ENCODE measurements around the gene ARL4A.
A peak's percentile ranks its signal among the peaks of the same experiment; 100 is the strongest.
"Not testable (repeated sequence)": the region's sequence is repeated elsewhere in the genome, so short reads cannot be mapped to it uniquely, and the experiment has no call there.

ARL4A gene

DNA sequence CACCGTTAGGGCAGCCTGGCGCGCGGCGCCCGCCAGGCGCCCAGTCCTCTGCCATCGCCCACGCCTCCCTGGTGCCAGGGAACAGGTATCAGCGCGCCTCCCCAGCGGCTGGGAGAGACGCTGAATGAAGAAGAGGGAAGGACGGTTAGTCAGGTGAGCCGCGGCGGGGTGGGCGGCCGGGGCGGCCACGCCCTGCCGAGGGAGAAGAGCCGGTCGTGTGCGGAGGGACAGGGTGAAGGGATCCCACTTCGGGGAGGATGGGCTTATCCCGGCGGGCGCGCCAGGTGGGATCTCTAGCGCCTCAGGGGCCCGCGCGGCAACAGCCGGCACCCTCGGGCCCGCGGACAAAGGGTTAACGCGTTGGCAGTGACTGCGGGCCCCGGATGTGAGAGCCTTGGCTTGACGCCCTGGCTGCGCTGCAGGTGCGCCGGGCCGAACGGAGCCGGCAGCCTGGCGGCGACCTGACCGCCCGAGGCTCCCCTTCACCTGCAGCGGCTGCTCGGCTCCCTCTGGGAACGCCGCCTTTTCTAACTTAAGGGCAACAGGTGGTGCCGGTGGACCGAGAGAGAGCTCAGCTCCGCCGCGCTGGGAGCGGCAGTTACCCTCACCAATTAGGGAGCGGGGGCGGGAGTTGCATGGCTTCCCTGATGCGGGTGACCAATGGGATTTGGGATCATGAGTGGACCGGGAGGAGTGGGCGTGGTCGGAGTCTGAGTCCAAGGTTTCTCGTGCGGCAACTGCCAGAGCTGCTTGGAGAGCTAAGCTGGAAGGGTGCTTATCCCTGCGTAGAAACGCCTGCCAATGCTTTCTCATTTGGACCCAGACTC lies at the start of gene ARL4A:
TSS of gene ARL4A (plus strand) at position 743 of the 827 bp plus-strand sequence. CDS start 622 bp downstream, outside the sequence.
- DNase-seq, result peak; percentile 48 to 85

DNA sequence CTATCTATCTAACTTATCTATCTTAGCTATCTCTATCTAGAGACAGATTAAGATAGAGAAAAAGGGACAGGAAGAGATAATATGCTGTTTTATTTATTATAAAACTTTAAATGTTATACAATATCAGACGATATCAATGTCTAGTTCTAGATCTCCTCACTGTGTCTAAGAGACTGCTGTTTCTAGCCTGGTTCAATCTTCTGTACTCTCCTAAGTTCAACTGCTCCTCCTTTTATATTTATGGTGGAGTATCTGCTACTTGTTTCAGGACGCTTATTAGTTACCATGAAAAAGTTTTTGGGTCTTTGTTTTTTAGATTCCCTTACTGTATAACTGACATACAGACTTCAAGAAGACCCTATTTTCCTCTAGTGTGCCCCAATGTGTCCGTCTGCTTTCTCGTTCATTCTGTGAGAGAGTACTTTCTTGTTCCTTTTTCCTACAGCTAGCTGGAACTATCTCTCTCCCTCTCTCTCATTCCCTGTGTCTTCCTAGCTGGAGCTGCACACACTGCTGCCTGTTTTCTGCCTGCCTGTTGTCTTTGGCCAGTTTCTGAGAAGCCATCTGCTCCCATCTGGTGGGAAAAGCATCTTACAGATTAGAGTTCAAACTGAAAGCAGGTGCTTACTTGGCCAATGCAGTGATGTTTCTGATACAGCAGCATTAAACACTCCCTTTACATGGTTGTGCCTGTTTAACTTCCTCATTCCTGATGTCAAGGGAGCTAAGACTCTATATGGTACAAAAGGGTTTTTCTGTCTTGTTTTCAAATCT lies 49.4 kb upstream of the ARL4A start:
- no peak for DNase-seq

DNA sequence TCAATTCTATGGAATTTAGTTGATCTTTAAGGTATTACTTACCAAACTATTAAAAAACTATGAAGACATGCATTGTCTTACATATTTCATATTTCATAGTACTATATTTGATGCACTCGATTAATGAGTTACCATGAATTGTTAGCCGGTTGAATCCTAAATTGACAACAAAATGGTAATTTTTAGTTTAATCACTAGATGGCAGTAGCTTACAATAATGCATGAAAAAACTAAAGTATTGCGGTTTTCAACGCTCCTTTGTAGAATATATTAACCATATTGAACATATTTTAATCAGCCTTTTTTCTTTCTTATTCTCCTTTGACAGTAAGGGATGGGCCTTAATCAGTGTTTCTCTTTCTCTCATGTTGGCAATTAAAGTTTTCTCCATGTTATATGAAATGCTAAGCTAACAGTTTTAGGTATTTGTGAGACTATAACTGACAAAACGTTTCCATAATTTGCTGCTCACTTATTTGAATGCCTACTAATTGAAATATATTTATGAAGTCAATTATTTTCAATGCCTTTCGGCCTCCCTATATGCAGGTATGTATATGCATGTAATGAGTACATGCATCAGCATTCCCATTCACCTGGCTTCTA lies 48.5 kb upstream of the ARL4A start:
- no peak for DNase-seq

DNA sequence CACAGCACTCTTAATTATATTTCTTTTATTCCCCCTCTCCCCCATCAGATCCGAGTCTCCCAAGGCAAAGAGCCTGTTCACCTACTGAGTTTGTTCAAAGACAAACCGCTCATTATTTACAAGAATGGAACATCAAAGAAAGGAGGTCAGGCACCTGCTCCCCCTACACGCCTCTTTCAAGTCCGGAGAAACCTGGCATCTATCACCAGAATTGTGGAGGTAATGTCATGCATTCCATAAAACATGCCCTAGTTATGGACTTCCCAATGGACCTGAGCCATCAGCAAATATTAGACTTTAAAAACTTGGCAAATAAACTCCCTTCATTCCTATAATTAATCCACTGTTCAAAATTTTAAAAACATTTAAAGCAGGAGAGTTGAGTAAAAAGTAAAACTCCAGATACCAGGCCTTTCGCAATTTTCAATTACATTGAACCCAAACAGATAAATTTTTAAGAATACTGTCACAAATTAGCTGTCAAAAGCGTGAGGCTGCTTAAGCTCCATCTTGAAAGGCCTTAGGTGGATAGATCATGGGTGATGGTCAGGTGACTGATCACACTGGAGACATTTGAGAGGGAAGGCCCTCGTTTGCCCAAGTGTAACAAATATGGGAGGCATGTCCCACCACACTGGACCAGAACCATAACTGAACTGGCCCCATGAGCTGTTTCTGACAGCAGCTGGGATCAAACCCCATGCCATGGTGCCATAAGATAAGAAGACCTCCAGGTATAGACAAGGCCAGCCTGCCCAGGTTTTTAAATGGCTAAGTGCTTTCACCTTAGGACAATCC lies 46.9 kb upstream of the ARL4A start:
- DNase-seq, result no peak

DNA sequence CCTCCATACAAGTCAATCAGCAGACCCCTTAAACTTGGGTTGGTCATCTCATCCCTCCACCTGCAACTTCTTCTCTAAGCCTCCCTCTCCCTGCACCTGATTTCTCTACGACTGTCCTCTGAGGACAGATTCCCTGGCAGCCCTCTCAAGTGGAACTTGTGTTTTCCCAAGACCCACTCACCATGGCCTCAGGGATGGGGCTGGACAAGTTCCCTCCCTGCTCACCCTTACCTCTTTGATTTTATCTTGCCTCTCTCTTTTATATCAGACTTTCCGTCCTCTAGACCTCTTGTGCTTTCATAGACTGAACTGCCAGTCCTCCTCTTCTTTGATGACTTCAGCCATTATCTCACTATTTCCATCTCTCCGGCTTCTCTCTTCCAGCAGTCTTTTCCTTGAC lies 46.2 kb upstream of the ARL4A start:
- DNase-seq, result no peak

GRCh38 chr7:12642508-12642907 lies 44.9 kb upstream of the ARL4A start:
- DNase-seq, result no peak

DNA sequence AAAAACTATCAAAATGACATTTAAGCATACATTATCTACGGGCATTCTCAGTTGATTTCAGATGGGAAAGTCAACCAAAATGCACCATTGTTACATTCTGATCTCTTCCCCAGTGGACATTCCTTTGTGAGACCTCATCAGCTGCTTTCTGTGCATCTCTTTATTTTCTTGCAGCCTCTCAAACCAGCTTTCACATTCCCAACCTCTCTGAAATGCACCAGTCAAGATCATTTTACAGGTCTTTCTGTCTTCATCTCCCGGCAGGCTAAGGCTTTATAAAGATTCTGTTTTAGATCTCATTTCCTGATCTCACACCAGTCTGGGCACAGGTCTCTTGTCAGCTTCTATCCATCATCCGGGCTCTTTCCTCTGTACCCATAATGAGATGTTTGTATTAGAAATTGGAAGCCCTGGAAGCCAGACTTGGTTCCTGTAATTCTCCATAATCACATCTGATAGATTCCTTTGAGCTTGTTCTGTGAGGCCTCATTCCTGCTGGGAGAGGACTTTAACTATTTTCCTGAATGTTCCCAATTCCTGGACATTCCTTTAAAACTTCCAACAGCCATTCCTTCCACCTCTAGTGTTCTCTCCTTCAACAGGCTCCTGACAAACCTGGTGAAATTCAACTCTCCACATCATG lies 44.3 kb upstream of the ARL4A start:
- DNase-seq, result no peak

DNA sequence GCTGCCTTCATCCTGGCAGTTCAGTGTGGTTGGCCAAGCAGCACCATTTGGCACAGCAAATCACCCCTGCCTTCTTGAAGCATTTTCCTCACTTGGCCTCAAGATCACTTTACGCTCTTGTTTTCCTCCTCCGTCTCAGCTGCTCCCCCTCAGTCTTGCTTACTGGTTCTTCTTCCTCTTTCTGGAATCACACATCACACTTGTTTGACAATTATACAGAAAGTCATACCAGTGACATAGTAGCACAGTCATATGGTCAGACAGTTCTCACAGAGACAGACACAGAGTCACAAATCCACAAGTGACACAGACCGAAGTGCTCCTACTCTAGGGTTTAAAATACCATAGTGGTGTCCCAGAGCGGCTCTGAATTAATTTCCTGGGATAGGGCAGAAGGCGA lies 43.8 kb upstream of the ARL4A start:
- no peak for DNase-seq

DNA sequence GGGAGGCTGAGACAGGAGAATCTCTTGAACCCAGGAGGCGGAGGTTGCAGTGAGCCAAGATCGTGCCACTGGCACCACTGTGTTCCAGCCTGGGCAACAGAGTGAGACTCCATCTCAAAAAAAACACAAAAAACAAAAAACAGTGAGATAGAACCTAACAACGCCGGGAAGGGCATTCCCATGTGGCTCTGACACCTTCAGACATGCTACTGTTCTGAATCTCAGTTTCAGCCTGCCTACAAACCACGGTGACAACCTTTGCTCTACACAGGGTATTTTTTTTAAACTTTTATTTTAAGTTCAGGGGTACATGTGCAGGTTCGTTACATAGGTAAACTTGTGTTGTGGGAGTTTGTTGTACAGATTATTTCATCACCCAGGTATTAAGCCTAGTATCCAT lies 42.2 kb upstream of the ARL4A start:
- not testable (repeated sequence) for DNase-seq

- no peak for DNase-seq
Observed at GRCh38 chr7:12646139-12646538, 41.3 kb upstream of the ARL4A start.

DNA sequence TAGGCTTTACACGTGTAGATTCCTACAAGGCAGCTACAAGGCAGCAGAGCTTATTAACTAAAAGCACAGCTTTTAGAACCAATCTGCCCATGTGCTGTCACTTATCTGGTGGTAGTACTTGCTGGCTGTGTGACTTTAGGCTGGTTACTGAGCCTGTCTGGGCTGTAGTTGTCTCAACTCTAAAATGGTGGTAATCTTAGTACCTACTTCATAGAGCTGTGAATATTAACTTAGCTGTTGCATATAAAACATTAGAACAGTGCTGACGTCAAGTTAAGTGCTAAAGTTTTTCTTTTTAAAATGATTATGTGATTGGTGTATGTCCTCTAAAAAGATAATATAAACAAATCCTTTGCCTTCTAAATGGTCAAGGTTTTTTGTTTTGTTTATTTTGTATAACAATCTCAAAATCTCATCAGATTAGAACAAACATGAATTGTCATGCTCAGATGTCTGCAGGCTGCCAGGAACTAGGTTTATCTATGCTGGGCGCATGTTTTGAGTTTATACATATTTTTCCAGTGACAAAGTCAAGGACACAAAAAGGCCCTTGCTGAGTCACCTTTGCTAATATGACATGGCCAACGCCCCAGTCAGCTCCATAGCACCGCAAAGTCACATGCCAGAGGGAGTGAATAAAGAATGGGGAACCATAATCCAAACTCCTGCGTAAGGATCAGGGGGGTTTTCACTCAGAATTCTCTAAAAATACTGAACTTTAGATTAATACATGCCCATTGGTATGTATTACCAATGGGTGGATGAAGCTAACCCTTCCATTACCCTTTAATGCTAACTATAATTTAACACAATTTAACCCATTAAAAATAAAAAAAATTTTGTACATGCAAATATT lies 39.8 kb upstream of the ARL4A start:
- no peak for DNase-seq

DNA sequence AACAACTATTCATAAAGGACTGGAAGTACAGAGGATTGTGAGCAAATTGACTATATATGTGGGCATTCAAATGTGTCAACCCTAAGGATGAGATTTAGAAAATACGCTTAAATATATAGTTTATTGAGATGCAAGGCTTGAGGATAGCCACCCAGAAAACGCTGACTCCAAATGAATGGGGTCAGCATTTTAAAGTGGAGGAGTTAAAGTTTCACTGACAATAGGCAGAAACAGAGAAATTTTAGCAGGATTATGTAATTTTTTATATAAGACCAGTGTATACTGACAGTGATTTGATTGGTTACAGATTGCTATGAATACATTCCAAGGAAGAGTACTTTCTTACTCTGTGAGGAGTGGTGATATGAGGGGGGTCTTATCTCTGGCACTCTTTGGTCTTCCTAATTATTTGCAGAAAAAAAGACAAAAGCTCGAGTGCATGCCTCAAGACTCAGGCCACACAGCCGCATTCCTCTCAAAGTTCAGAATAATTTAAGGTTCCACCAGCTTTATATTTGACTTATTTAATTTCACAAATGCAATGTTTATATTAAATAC lies 38.6 kb upstream of the ARL4A start:
- no peak for DNase-seq

- no peak for DNase-seq
Observed at GRCh38 chr7:12649348-12649747, 38.1 kb upstream of the ARL4A start.

- no peak for DNase-seq
Observed at GRCh38 chr7:12650080-12650479, 37.4 kb upstream of the ARL4A start.

GRCh38 chr7:12653110-12653509 lies 34.3 kb upstream of the ARL4A start:
- no peak for DNase-seq

DNA sequence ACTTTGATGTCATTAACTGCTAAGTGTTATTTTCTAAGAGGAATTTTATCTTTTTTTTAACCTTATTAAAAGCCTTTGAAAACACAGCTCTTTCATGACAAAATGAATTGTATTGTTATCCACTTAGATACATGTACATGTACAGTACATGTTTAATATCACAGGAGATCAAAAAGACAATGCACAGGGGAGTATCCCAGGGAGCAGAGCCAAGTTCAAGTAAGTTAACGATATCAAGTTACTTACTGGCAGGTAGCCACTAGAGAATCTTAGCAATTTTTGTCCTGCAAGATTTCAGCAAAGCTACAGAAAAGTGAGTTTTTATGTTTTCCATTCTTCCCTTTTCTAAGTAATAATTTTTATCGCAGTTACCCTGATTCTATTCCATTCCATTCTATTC lies 33.9 kb upstream of the ARL4A start:
- no peak for DNase-seq

DNA sequence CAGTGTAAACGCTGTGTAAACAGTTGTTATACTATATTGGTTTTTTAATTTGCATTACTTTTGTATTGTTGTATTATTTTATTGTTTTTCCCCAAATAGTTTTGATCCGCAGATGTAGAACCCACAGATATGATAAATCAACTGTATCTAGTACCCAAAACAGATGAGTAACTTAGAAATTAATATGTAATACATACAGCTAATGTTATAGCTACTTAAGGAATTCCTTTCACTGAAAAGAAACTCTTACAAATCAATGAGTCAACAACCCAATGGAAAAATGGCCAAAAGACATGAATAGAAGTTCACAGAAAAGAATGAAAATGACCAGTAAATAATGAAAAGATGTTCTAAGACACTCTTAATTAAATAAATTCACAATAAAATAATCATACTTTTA lies 32.3 kb upstream of the ARL4A start:
- no peak for DNase-seq

- DNase-seq, result not testable (repeated sequence)
Observed at GRCh38 chr7:12660423-12660822, 27.0 kb upstream of the ARL4A start.

GRCh38 chr7:12660986-12661385 lies 26.4 kb upstream of the ARL4A start:
- DNase-seq, result not testable (repeated sequence)

DNA sequence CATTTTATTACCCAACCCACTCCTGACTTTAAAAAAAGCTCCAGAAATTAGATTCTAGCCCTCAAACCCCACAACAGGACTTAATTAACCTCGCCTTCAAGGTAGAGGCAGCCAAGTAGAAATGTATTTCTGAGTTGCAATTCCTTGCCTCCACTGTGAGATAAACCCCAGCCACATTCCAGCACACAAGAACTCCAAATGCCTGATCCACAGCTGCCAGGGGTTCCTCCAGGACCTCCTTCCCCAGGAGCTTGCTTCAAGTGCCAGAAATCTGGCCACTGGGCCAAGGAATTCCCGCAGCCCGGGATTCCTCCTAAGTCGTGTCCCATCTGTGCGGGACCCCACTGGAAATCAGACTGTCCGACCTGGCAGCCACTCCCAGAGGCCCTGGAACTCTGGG lies 25.9 kb upstream of the ARL4A start:
- DNase-seq, result no peak

Measured in cerebellar nuclear complex (tissue), 1 donor.